Gastrocnemius medialis (tissue), 4 donors: ENCODE results near the gene LRRTM3. TPM values are rescaled to one million over a fixed set of nuclear protein-coding genes. Genes with fewer than 3 reads are reported as not detected.

ENCODE experiments used
- ATAC-seq, 2 donors: fragments of 150-250 bp; one replicate each; pipeline ENCODE4 v1.9.1; 2016
- DNase-seq, 2 donors: peaks; one replicate each; pipeline ENCODE4 v3.0.0-alpha.2; 2019
- H3K27ac ChIP-seq, 4 donors: fragments of 200-600 bp; sonication (generic); 1 replicate in 1 of 4; 2 replicates in 3 of 4; pipeline ENCODE4 v1.5.1; 2016 to 2018; ENCODE audit warnings: mild to moderate bottlenecking in 2 of 4, moderate library complexity in 1 of 4
- H3K27me3 ChIP-seq, 3 donors: fragments of 200-600 bp; sonication (generic) in 2 of 3; 1 replicate in 1 of 3; 2 replicates in 2 of 3; pipeline versions ENCODE4 v1.5.1 to v1.6.0; 2016 to 2019; ENCODE audit warnings: mild to moderate bottlenecking in 1 of 3, moderate library complexity in 1 of 3
- H3K36me3 ChIP-seq, 2 donors: fragments of 200-600 bp; sonication (generic) in 1 of 2; one replicate each; pipeline ENCODE4 v1.5.1; 2017 to 2018
- H3K4me1 ChIP-seq, 2 donors: fragments of 200-600 bp; sonication (generic) in 1 of 2; one replicate each; pipeline ENCODE4 v1.5.1; 2016 to 2017; ENCODE audit warnings: mild to moderate bottlenecking in 2 of 2
- H3K4me3 ChIP-seq, 4 donors: fragments of 200-600 bp; sonication (generic) in 3 of 4; 1 replicate in 1 of 4; 2 replicates in 3 of 4; pipeline ENCODE4 v1.5.1; 2016 to 2019; ENCODE audit warnings: mild to moderate bottlenecking in 2 of 4
- H3K9me3 ChIP-seq, 3 donors: fragments of 200-600 bp; sonication (generic) in 2 of 3; 1 replicate in 1 of 3; 2 replicates in 2 of 3; pipeline ENCODE4 v1.5.1; 2016 to 2019
- POLR2A ChIP-seq, 2 donors: fragments of 450-650 bp; IDR thresholded peaks; one replicate each; pipeline ENCODE4 v1.6.1; 2017; ENCODE audit warnings: antibody characterized with exemption in 2 of 2, mild to moderate bottlenecking in 2 of 2, moderate library complexity in 2 of 2
- in situ Hi-C, 4 donors: fragments of 200-750 bp; cut with MboI; loops; one replicate each; pipeline versions ENCODE4 v1.15.0 to v1.8.0; 2017; ENCODE audit warnings: low sequenced_read_pairs in 4 of 4
- intact Hi-C: fragments of 100-400 bp; cut with DNase I; formaldehyde crosslinking; loops from one replicate; pipeline ENCODE4 v1.15.1; 2023; ENCODE audit warnings: low total_unique reads
- total RNA-seq, 4 donors: library from RNA; depleted of rRNA; stranded (reverse); fragments of >200 nt; gene quantifications; one replicate each; pipeline versions ENCODE4 v1.1.0 to v1.2.3, GENCODE V29; 2016
- TF ChIP-seq, protein P1 (sequence below), 5 experiments: fragments of 450-650 bp in 3 of 5; fragments of 200-600 bp in 2 of 5; sonication (generic) in 2 of 5; IDR thresholded peaks in 4 of 5; conservative IDR thresholded peaks in 1 of 5; 1 replicate in 4 of 5; 2 replicates in 1 of 5; pipeline ENCODE4 v1.5.1; 2016 to 2019; ENCODE audit warnings: antibody characterized with exemption in 5 of 5, mild to moderate bottlenecking in 3 of 5, moderate library complexity in 3 of 5

LRRTM3 gene
- total RNA-seq, 4 donors from 2014 or later, result not detected

DNA sequence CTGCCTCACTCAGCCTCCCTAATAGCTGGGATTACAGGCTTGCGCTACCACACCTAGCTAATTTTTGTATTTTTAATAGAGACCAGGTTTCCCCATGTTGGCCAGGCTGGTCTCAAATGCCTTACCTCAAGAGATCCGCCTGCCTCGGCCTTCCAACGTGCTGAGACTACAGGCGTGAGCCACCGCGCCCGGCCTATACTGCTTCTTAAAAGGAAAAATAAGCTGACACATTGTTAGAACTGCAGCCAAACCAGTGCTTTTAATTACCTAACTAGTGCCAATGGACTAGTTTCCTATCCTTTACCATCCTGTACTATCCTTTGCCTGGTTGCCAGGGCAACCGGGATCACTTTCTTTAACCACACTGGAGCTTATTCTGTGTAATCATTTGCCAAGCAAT is 108.0 kb downstream of the LRRTM3 start:
- intact Hi-C loops (no loop called here), in situ Hi-C loops (no loop called here)
- Histone ChIP-seq H3K27ac (no peak overlapping the region), H3K9me3 (no peaks in the 10 kb centered on the region), H3K36me3 (no peaks in the 10 kb centered on the region), H3K4me3 (no peak overlapping the region), H3K27me3 (no peaks in the 10 kb centered on the region), H3K4me1 (no peaks in the 10 kb centered on the region)
- no peak for TF ChIP-seq POLR2A (IDR thresholded peaks at IDR 0.05)
- TF ChIP-seq, protein P1, sequence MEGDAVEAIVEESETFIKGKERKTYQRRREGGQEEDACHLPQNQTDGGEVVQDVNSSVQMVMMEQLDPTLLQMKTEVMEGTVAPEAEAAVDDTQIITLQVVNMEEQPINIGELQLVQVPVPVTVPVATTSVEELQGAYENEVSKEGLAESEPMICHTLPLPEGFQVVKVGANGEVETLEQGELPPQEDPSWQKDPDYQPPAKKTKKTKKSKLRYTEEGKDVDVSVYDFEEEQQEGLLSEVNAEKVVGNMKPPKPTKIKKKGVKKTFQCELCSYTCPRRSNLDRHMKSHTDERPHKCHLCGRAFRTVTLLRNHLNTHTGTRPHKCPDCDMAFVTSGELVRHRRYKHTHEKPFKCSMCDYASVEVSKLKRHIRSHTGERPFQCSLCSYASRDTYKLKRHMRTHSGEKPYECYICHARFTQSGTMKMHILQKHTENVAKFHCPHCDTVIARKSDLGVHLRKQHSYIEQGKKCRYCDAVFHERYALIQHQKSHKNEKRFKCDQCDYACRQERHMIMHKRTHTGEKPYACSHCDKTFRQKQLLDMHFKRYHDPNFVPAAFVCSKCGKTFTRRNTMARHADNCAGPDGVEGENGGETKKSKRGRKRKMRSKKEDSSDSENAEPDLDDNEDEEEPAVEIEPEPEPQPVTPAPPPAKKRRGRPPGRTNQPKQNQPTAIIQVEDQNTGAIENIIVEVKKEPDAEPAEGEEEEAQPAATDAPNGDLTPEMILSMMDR (IDR thresholded peaks at IDR 0.05 in 4 of 5, conservative IDR thresholded peaks at IDR 0.05 in 1 of 5), result no peak
- DNase-seq (no peak), ATAC-seq (no peak)

DNA sequence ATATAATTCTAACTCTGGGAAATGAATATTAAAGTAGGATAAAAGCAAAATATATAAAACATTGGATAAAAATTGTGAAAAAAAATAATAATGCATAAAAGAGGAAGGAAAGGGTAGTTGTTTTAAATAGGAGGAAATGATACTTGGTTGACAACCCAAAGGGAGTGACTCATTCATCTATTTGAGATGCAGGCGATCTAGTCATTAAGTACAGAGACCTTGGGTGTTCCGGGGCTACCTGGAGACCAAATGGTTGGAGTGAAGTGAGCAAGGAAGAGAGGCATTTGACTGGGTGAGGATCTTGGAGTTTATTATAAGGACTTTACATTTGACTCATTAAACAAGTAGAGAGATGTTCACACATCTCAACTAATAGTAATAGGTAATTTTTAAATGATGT is 111.0 kb downstream of the LRRTM3 start:
- intact Hi-C loops, result no loop called here
- no peaks in the 10 kb centered on the region for H3K36me3 ChIP-seq
- in situ Hi-C loops, result no loop called here
- ATAC-seq, result no peak
- H3K27me3 ChIP-seq, result no peaks in the 10 kb centered on the region
- DNase-seq, result no peak
- no peak for TF ChIP-seq POLR2A (IDR thresholded peaks at IDR 0.05)
- TF ChIP-seq, protein P1 (IDR thresholded peaks at IDR 0.05 in 4 of 5, conservative IDR thresholded peaks at IDR 0.05 in 1 of 5), result no peak
- H3K4me3 ChIP-seq, result no peak overlapping the region
- H3K4me1 ChIP-seq, result no peaks in the 10 kb centered on the region
- no peaks in the 10 kb centered on the region for H3K9me3 ChIP-seq
- H3K27ac ChIP-seq, result no peak overlapping the region

DNA sequence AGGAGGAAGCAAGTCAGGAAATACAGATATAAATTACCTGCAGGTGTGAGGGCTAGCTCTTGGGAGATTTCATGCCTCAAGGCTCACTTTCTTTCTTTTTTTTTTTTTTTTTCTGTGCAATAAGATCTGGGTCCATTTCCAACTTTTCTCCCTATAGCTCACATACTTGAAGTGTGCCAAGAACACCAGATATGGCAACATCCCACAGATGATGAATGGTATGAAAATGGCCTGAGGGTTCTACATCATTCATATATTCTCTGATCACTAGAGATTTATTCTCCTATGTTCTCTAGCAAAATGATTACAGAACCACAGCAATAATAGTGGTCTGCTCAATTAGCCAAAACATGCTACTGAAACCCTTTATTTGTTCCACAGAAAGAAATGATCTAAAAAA is 117.2 kb downstream of the LRRTM3 start:
- H3K4me1 ChIP-seq, result no peaks in the 10 kb centered on the region
- intact Hi-C loops, result no loop called here
- ATAC-seq (no peak), DNase-seq (no peak)
- no peaks in the 10 kb centered on the region for H3K27me3 ChIP-seq
- H3K9me3 ChIP-seq, result no peaks in the 10 kb centered on the region
- no peak overlapping the region for H3K4me3 ChIP-seq
- in situ Hi-C loops, result no loop called here
- H3K27ac ChIP-seq, result no peak overlapping the region
- no peaks in the 10 kb centered on the region for H3K36me3 ChIP-seq
- TF ChIP-seq, protein P1 (IDR thresholded peaks at IDR 0.05 in 4 of 5, conservative IDR thresholded peaks at IDR 0.05 in 1 of 5), result no peak
- no peak for TF ChIP-seq POLR2A (IDR thresholded peaks at IDR 0.05)

DNA sequence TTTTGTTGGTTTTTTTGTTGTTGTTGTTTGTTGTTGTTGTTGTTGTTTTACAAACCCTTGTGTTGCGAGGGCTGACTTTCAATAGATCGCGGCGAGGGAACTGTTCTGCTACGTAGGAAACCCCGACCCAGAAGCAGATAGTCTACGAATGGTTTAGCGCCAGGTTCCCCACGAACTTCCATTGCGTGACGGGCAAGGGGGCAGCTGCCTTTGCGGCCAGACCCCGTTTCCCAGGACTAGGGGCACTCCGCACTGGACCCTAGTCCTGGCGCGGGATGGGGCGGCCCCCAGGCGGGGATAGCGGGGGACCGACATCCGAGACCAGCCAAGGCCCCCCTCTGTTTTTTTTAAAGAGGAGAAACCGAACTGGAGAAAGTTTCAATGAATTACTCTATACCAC is 119.6 kb downstream of the LRRTM3 start:
- Histone ChIP-seq H3K4me3 (no peak overlapping the region), H3K36me3 (no peaks in the 10 kb centered on the region), H3K9me3 (no peaks in the 10 kb centered on the region), H3K27ac (no peak overlapping the region), H3K27me3 (no peaks in the 10 kb centered on the region), H3K4me1 (no peaks in the 10 kb centered on the region)
- intact Hi-C loops, result no loop called here
- in situ Hi-C loops, result no loop called here
- no peak for ATAC-seq
- DNase-seq, result no peak
- TF ChIP-seq, protein P1 (IDR thresholded peaks at IDR 0.05 in 4 of 5, conservative IDR thresholded peaks at IDR 0.05 in 1 of 5), result no peak
- no peak for TF ChIP-seq POLR2A (IDR thresholded peaks at IDR 0.05)

DNA sequence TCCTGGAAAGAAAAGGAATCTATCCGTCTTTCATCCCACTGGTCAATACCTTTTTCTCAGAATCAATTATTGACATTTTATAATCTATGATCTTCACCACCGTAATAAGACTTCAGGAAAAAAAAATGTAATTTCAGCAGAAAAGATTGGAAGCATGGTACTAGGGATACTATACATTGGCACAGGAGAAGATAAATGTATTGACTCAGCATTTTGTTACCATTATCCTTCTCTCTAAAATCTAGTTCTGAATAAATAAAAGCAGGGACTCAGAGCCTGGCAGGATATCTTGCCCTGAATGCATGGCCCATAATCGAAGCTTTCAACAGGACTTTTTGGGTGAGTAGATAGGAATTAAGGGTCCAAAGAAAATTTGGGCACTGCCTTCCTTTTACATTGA is 120.7 kb downstream of the LRRTM3 start:
- Histone ChIP-seq H3K27ac (no peak overlapping the region), H3K4me3 (no peak overlapping the region), H3K36me3 (no peaks in the 10 kb centered on the region), H3K9me3 (no peaks in the 10 kb centered on the region), H3K27me3 (no peaks in the 10 kb centered on the region), H3K4me1 (no peaks in the 10 kb centered on the region)
- in situ Hi-C loops (no loop called here), intact Hi-C loops (no loop called here)
- ATAC-seq, result no peak
- no peak for DNase-seq
- TF ChIP-seq POLR2A (IDR thresholded peaks at IDR 0.05), result no peak
- TF ChIP-seq, protein P1 (IDR thresholded peaks at IDR 0.05 in 4 of 5, conservative IDR thresholded peaks at IDR 0.05 in 1 of 5), result no peak
